Inferior parietal cortex (tissue), 1 donor: ENCODE results near the gene SEMA5A.

Experiments
- DNase-seq: peaks from one replicate; pipeline ENCODE4 v3.0.0-alpha.2; 2016; ENCODE audit errors: extremely low spot score

Gene SEMA5A

GRCh38 chr5:9278921-9279603 is 266.8 kb downstream of the SEMA5A start:
- DNase-seq = no peak

DNA sequence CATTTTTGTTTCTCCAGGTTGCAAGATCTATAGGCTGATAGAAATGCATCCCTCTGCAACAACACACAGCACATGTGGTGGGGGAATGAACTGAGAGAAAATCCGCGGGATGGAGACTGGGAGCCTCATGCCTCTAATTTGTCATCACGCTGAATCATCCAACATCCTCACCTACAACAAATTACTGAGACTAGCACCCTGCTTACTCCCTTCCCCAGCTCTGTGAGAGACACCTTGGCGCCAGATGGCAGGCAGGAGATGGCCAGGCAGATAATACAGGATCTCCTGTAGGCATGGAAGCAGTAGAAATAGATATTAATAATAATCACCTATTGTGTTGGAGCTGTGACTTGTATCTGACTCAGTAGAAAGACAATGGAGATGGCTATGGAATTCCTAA is 276.9 kb downstream of the SEMA5A start:
- DNase-seq = no peak

GRCh38 chr5:9268226-9268625 is 277.6 kb downstream of the SEMA5A start:
- no peak for DNase-seq

DNA sequence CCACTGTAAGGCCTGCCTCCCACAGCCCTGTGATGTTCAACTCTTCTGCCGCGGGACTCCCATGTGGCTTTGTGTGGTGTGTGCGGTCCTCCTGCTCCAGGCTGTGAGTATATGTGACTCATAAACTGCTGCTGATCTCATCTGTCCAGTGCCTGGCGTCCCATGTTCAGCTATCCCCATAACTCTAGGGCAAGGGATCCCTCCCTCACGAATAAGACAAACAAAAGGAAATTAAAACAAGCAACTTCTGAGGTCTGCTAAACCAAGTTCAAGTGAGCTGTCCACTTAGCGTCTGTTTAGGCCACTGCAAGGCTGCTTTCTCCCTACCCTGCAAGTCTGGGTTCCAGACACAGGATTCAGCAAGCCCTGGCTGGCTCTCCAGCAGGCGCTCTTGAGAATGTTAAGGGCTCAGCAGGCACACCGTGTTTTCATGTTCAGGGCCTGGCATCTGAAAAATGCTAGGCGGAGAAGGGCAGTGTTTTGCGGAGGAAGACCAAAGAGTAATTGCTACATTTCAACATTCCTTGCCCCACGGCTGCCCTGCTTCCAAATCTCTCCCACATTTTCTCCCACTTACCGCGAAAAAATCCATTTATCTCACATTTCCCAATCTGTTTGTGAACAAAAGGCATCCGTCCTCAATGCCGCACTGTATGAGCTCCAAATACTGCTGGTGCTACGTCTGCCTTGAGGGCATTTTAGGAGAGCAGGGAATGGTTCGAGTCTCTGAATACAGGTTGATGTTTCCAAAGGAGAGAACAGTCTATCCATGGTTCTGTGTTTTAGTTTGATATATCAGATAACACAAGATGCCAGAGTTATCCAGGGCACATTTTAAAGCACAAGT is 280.2 kb downstream of the SEMA5A start:
- DNase-seq = no peak

DNA sequence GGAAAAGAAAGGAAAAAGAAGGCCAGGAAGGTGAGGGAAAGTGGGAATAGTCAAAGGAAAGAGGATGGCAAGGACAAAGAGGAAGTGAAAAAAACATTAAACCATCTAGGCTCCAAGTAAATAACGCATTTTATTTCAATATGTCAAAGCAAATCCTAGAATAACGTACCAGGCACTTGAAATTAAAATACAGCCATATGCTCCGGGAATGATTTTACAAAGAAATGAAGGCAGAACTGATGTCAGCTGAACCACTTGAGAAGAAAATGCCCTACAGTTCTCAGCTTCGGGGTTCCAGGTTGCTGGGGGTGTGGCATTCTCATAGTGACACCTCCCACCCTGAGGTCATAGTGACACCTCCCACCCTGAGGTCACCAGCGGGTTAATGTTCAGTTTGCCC is 281.6 kb downstream of the SEMA5A start:
- no peak for DNase-seq

- no peak for DNase-seq
Measured at GRCh38 chr5:9263656-9264055, 282.2 kb downstream of the SEMA5A start.

DNA sequence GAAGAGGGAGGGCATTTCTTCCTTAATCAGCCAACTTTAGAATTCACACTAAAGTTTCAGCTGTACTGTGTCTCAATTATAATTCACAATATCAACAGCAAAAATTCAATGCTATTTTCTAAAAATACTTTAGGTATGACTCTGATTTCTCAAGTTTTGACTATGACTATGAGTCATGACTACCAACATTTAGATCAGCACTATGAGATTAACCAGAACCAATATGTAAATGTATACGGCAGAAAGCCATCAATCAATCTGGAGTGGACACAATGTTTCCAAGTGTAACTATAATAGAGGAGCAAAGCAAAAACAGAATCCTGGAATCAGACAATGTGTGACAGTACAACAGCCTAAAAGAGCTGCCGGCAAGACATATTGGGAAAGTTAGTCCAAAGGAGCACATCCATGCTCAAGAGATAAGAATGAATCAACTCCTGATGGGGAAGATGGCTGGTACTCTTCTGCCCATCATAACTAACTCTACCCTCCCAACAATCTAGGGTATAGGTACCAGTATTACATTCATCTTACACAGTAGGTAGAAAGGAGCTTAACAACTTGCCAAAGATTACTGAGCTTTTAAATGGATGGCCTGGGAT is 294.4 kb downstream of the SEMA5A start:
- no peak for DNase-seq

- no peak for DNase-seq
Measured at GRCh38 chr5:9249231-9249630, 296.6 kb downstream of the SEMA5A start.

- DNase-seq = no peak
Measured at GRCh38 chr5:9245071-9245470, 300.8 kb downstream of the SEMA5A start.

DNA sequence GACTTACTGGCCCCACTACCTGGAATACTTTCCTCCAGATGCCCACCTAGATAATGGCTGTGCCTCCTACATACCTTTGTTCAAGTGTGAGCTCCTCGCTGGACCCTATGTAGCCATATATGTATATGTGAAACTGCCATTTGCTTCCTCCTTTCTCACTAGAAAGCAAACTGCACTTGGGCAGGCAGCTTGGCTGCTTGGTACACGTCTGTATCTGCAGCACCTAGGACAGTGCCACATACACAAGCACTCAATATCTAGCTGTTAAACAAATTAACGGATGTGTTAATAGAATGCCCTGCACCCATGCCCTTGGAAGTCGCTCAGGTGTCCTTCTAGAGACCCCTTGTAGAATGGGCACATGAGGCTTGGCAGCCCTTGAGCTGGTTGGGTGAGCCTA is 301.5 kb downstream of the SEMA5A start:
- no peak for DNase-seq

- no peak for DNase-seq
Measured at GRCh38 chr5:9241479-9242305, 304.2 kb downstream of the SEMA5A start.

DNA sequence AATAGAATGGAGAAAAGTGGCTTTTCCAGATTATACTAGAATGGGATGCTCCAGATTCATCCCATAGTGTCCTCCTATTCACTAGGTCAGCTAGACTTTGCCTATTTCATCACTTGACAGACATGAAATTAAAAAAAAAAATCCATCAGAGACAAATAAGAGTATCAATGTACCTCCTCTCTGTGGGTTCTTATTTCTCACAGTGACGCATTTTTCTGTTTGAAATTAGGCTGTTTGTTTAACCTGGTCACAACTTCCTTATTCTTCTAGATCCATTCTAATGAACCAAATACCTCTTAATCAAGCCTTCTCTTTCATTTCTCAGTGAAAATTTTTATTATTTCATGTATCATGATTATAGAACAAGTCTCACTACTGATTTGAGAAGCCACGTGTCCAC is 305.4 kb downstream of the SEMA5A start:
- no peak for DNase-seq

GRCh38 chr5:9239626-9240025 is 306.2 kb downstream of the SEMA5A start:
- no peak for DNase-seq

- DNase-seq = no peak
Measured at GRCh38 chr5:9239071-9239470, 306.8 kb downstream of the SEMA5A start.

GRCh38 chr5:9233712-9234111 is 312.2 kb downstream of the SEMA5A start:
- no peak for DNase-seq

GRCh38 chr5:9233035-9233434 is 312.8 kb downstream of the SEMA5A start:
- no peak for DNase-seq

DNA sequence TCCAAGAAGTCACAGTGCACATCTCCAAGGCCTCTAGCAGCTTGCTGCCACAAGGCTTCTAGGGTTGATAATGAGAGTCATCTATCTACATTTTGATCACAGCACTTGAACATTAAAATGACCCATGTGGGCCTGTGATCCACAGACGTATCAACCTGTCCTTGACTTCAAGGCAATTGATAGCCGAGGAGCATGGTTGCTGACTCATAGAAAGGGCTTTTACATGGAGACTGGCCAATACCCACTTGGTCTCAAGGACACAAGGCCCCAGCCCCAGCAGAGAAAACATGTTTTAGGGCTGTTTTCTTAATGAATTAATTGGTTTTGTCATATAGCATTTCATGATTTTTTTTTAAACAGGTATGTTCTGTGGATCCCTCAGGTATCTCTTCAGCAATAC is 314.0 kb downstream of the SEMA5A start:
- no peak for DNase-seq

DNA sequence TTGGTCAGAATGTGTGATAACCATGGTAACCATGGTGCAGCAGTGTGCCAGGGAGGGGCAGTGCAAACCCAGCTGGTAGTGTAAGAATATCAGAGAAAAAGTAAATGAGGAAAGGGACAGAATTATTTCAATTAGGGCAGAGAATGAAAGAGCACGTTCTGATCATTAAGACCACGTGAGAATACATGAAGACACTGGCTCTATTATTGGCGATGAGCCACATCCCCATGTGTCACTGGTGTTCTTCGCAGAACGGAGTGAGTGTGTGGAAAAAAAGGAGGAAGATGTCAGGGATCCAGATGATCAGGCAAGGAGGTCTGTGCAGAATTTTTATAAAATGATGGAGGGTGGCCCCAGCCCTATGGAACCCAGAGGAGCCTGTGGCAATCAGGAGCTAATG is 315.5 kb downstream of the SEMA5A start:
- no peak for DNase-seq

DNA sequence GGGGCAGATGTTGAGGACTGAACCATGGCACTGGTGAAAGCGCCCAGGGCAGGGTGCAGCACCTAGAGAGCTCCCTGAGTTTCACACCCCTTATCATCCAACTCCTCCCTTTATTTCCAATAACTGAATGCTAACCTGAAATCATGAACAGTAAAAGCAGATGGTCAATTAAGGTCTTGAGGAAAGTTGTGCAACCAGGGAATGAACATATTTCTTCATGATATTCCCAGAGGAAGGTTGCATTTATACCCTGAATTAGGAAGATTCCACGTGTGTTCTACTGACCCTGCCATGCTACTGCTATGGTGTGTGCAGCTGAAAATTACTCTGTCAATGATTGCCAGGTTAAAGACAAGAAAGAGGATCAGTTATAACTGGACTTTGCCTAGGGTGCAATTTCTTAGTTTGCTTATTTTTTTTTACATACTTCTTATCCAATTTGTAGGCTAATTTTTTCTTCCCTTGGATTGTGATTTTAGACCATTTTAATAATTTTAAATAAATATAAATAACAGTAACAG is 319.8 kb downstream of the SEMA5A start:
- DNase-seq = no peak

DNA sequence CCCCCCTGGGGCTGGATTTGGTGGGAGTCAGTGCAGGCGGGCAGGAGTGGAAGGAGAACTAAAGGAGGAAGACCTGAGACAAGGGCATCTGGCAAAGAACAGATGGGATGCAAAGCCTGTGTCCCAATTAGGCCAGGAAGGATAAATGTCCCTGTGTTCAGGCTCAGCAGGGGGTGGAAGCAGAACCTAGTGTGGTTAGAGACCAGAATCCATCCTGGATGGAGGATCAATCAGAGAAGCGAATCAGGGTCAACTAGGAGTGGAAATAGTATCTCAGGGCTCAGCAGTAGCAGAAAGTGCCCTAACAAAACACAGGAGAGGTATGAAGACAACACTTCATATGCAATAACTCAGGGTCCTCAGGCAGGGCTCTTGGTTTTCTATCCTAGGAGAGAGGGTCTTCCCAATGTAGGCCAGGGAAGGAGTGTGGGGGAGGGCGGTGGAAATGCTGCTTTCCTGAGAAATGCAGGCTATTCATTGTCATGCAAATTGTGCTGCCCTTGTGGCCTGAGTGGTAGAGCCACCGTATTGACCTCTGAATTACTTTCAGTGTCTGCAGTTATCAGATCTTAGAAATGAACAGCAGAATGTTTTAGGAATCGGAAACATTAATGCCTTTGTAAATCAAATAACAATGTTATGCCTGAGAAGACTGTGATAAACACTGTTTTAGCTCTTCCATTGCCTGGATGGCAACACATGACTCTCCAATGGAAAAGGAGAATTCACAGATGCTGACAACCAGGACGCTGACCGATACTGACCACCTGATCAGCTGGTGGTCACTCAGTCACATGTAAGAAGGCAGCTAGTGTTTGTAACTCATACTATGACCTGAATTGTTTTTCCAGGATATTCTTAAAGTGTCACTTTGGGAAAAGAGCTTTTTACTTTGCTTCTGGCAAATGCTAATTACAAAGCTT is 323.6 kb downstream of the SEMA5A start:
- DNase-seq = no peak

DNA sequence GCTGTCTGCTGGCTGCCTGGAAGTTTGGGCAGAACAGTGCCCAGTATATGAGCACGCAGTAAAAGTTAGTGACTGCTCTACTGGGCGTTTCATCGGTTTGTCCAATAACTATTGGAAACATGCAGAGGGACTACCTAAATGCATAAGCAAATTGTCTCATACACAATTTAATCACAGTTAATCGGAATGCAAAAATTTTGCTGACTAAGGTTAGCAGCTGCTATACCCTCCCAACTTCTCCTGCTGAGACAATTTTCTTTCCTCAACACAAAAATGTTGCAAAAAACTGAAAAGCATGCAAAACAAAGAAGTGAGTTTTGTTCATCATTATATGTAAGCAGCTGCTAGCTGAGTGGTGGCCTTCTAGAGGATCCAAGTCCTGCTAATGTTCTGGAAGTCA is 327.5 kb downstream of the SEMA5A start:
- no peak for DNase-seq
